CD4-positive, alpha-beta T cell (primary cell): ENCODE results near the gene TTLL13. TPM values are rescaled to one million over a fixed set of nuclear protein-coding genes. Genes with fewer than 3 reads are reported as not detected.
"Not testable (repeated sequence)": the region's sequence is repeated elsewhere in the genome, so short reads cannot be mapped to it uniquely, and the experiment has no call there.

Experiments
- ATAC-seq: fragments of 200-7000 bp; cut with Tn5 transposase; one replicate; pipeline ENCODE4 v1.10.0; 2022; ENCODE audit warnings: mild to moderate bottlenecking; ENCODE audit not compliant: poor library complexity
- CTCF ChIA-PET: fragments of 350-600 bp; sonication (Branson Sonifier 250); formaldehyde crosslinking; loops from one replicate; lab custom pipeline; 2021; ENCODE audit warnings: antibody characterized with exemption, inconsistent platforms; lab: Charles Lee
- POLR2A ChIA-PET: fragments of 350-600 bp; sonication (Branson Sonifier 250); formaldehyde crosslinking; loops from one replicate; lab custom pipeline; 2021; ENCODE audit warnings: antibody characterized with exemption, inconsistent platforms; lab: Charles Lee
- DNase-seq, 14 experiments: peaks; one replicate each; pipeline ENCODE4 v3.0.0-alpha.2; 2013 to 2020; ENCODE audit warnings: mixed read lengths in 2 of 14
- H3K27ac ChIP-seq, 2 donors: one replicate each; pipeline versions ENCODE4 v1.5.1 to v1.7.0; 2013; ENCODE audit warnings: low read length in 2 of 2, low read depth in 1 of 2, mild to moderate bottlenecking in 1 of 2
- H3K27me3 ChIP-seq, 2 experiments: 1 replicate in 1 of 2; 2 replicates in 1 of 2; pipeline versions ENCODE4 v1.6.1 to v1.7.0; 2013; ENCODE audit warnings: low read length in 2 of 2, control low read depth in 1 of 2, mild to moderate bottlenecking in 1 of 2, moderate library complexity in 1 of 2; ENCODE audit not compliant: insufficient read depth in 2 of 2, control insufficient read depth in 1 of 2
- H3K36me3 ChIP-seq: one replicate; pipeline ENCODE4 v1.6.1; 2013; ENCODE audit warnings: low read length, control low read depth; ENCODE audit not compliant: insufficient read depth
- H3K4me1 ChIP-seq: one replicate; pipeline ENCODE4 v1.6.1; 2013; ENCODE audit warnings: low read length, control low read depth; ENCODE audit not compliant: insufficient read depth
- H3K4me3 ChIP-seq: one replicate; pipeline ENCODE4 v1.5.1; 2013; ENCODE audit warnings: mild to moderate bottlenecking, low read length, moderate library complexity
- H3K9me3 ChIP-seq, 2 experiments: 1 replicate in 1 of 2; 2 replicates in 1 of 2; pipeline versions ENCODE4 v1.6.1 to v1.7.0; 2013; ENCODE audit warnings: low read length in 2 of 2, mild to moderate bottlenecking in 2 of 2, control low read depth in 1 of 2, moderate library complexity in 1 of 2; ENCODE audit not compliant: control insufficient read depth in 1 of 2, insufficient read depth in 1 of 2
- H3K27ac Mint-ChIP-seq: one replicate; pipeline ENCODE4 v1.8.0; 2020; ENCODE audit warnings: mixed read lengths
- H3K27me3 Mint-ChIP-seq: one replicate; pipeline ENCODE4 v1.8.0; 2021; ENCODE audit warnings: mixed read lengths
- H3K36me3 Mint-ChIP-seq: one replicate; pipeline ENCODE4 v1.8.0; 2021; ENCODE audit warnings: low read depth, mixed read lengths
- H3K4me1 Mint-ChIP-seq: one replicate; pipeline ENCODE4 v1.8.0; 2021; ENCODE audit warnings: low read depth, mixed read lengths
- H3K4me3 Mint-ChIP-seq: one replicate; pipeline ENCODE4 v1.8.0; 2020; ENCODE audit warnings: mild to moderate bottlenecking, mixed read lengths
- H3K9me3 Mint-ChIP-seq: one replicate; pipeline ENCODE4 v1.8.0; 2020; ENCODE audit warnings: mixed read lengths
- intact Hi-C, 2 experiments: fragments of 100-400 bp; cut with DNase I in 1 of 2; cut with micrococcal nuclease in 1 of 2; formaldehyde crosslinking; loops; one replicate each; pipeline versions ENCODE4 v1.15.1 to v1.9.0; 2023 to 2025; cut with DNase I, micrococcal nuclease
- total RNA-seq, 174 experiments: library from RNA in 2 of 174; stranded (reverse) in 2 of 174; gene quantifications; one replicate each; pipeline ENCODE4 v1.2.3 and lab custom pipeline; 2021 to 2026
- TF ChIP-seq, protein P1 (sequence below): fragments of 200-600 bp; IDR thresholded peaks from one replicate; pipeline ENCODE4 v1.8.0; 2022; ENCODE audit warnings: antibody characterized with exemption, mild to moderate bottlenecking

The TTLL13 gene
- total RNA-seq, 2 experiments from 2014 or later = 0.63 to 1.8 TPM

GRCh38 chr15:90300541-90300940 lies 51.2 kb downstream of the TTLL13 start:
- Mint-ChIP-seq H3K27ac (no peak overlapping the region), H3K27me3 (no peaks in the 10 kb centered on the region), H3K4me1 (peaks cover 6% of the 10 kb centered on the region), H3K4me3 (no peak overlapping the region), H3K36me3 (no peaks in the 10 kb centered on the region), H3K9me3 (no peaks in the 10 kb centered on the region)
- intact Hi-C loops = no loop called here
- DNase-seq (no peak), ATAC-seq (no peak)
- ChIA-PET POLR2A (interaction anchor here (1.2 kb wide), 1 partner anchor 35 kb away, joined by 3 read pairs; the partner anchor contains the start of gene NGRN), CTCF (interaction anchor here (0.8 to 2.2 kb wide), 5 partner anchors 8 to 109 kb away, joined by 3 to 8 read pairs (median 7); no protein-coding TSS in a partner anchor)
- Histone ChIP-seq H3K4me3 (no peak overlapping the region), H3K9me3 (no peaks in the 10 kb centered on the region), H3K27ac (no peak overlapping the region), H3K27me3 (no peaks in the 10 kb centered on the region), H3K4me1 (peaks cover 7% of the 10 kb centered on the region), H3K36me3 (no peaks in the 10 kb centered on the region)
- TF ChIP-seq, protein P1, sequence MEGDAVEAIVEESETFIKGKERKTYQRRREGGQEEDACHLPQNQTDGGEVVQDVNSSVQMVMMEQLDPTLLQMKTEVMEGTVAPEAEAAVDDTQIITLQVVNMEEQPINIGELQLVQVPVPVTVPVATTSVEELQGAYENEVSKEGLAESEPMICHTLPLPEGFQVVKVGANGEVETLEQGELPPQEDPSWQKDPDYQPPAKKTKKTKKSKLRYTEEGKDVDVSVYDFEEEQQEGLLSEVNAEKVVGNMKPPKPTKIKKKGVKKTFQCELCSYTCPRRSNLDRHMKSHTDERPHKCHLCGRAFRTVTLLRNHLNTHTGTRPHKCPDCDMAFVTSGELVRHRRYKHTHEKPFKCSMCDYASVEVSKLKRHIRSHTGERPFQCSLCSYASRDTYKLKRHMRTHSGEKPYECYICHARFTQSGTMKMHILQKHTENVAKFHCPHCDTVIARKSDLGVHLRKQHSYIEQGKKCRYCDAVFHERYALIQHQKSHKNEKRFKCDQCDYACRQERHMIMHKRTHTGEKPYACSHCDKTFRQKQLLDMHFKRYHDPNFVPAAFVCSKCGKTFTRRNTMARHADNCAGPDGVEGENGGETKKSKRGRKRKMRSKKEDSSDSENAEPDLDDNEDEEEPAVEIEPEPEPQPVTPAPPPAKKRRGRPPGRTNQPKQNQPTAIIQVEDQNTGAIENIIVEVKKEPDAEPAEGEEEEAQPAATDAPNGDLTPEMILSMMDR = no peak

- ChIA-PET CTCF (interaction anchor here (0.6 to 2.2 kb wide), 11 partner anchors 8 to 183 kb away, joined by 3 to 8 read pairs (median 4); no protein-coding TSS in a partner anchor), POLR2A (interaction anchor here (0.6 to 1.2 kb wide), 4 partner anchors 10 to 472 kb away, joined by 3 read pairs; partner anchors contain the start of genes CIB1, GDPGP1 and NGRN)
- DNase-seq (peak; percentile 23 to 77 (median 48)), ATAC-seq (peak; percentile 48)
- Mint-ChIP-seq H3K4me3 (no peak overlapping the region), H3K4me1 (peaks cover 10% of the 10 kb centered on the region), H3K27ac (no peak overlapping the region), H3K27me3 (no peaks in the 10 kb centered on the region), H3K9me3 (no peaks in the 10 kb centered on the region), H3K36me3 (no peaks in the 10 kb centered on the region)
- intact Hi-C loops = no loop called here
- Histone ChIP-seq H3K9me3 (no peaks in the 10 kb centered on the region), H3K27me3 (no peaks in the 10 kb centered on the region), H3K4me1 (peaks cover 9% of the 10 kb centered on the region), H3K36me3 (no peaks in the 10 kb centered on the region), H3K4me3 (no peak overlapping the region), H3K27ac (no peak overlapping the region)
- TF ChIP-seq, protein P1 = peak; percentile 85
Observed at GRCh38 chr15:90300988-90301706, 51.8 kb downstream of the TTLL13 start.

DNA sequence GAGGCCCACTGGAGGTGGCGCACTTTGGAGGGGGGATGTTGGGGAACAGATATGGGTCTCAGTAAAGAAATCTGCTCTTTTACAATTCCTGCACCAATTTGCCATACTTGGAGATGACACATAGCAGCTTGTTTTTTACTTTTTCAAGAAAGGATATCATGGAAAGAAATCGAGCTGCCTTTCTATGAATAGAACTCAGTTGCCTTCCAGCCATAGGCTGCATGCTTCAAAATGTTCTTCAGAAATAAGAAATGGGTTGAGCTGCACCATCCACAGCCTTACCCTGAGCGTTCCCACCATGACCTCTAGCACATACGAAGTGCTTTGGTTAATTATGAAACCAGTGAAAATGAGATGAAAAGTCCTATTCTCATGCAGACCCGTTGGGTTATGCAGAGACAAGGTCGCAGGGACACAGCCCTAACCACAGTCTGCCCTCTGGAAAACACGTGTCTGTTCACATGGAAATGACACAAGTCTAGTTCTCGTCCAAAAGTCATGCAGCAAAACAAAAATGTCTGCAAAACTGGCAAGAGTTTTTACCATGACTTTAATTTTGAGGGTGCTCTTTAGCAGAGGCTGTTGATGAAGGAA lies 52.4 kb downstream of the TTLL13 start:
- Mint-ChIP-seq H3K27ac (no peak overlapping the region), H3K4me3 (no peak overlapping the region), H3K36me3 (no peaks in the 10 kb centered on the region), H3K4me1 (peaks cover 17% of the 10 kb centered on the region), H3K27me3 (no peaks in the 10 kb centered on the region), H3K9me3 (no peaks in the 10 kb centered on the region)
- H3K27ac ChIP-seq = no peak overlapping the region
- POLR2A ChIA-PET = interaction anchor here (0.6 to 1.0 kb wide), 2 partner anchors 68 to 471 kb away, joined by 3 read pairs; partner anchors contain the start of genes CIB1 and GDPGP1
- DNase-seq = no peak
- peaks cover 16% of the 10 kb centered on the region for H3K4me1 ChIP-seq
- TF ChIP-seq, protein P1 = no peak
- H3K36me3 ChIP-seq = no peaks in the 10 kb centered on the region
- H3K27me3 ChIP-seq = no peaks in the 10 kb centered on the region
- H3K9me3 ChIP-seq = no peaks in the 10 kb centered on the region
- CTCF ChIA-PET = interaction anchor here (0.6 to 2.2 kb wide), 9 partner anchors 9 to 184 kb away, joined by 3 to 8 read pairs (median 4); no protein-coding TSS in a partner anchor
- no peak for ATAC-seq
- intact Hi-C loops = no loop called here
- no peak overlapping the region for H3K4me3 ChIP-seq

GRCh38 chr15:90305355-90305754 lies 56.0 kb downstream of the TTLL13 start:
- ATAC-seq, DNase-seq, intact Hi-C loops, H3K27ac Mint-ChIP-seq, H3K36me3 ChIP-seq, H3K36me3 Mint-ChIP-seq, H3K4me3 Mint-ChIP-seq, H3K27me3 ChIP-seq, H3K9me3 ChIP-seq, H3K4me3 ChIP-seq, POLR2A ChIA-PET, H3K27ac ChIP-seq, H3K9me3 Mint-ChIP-seq, H3K27me3 Mint-ChIP-seq: not testable (repeated sequence)
- peaks cover 21% of the 10 kb centered on the region for H3K4me1 Mint-ChIP-seq
- peaks cover 17% of the 10 kb centered on the region for H3K4me1 ChIP-seq
- CTCF ChIA-PET = interaction anchor here (5.2 kb wide), 1 partner anchor 12 kb away, joined by 22 read pairs; no protein-coding TSS in a partner anchor
